ENCODE measurements around the gene CAPN14. TPM values are rescaled to one million over a fixed set of nuclear protein-coding genes. Genes with fewer than 3 reads are reported as not detected.

The CAPN14 gene
- total RNA-seq, 1 experiment from 2014 or later, result not detected

GRCh38 chr2:31246184-31246852 is 29.0 kb upstream of the CAPN14 start:
- in situ Hi-C loops (cut with HindIII; ENCODE audit: low sequenced_read_pairs), result no loop called here
- no peak for DNase-seq (ENCODE audit: low spot score)

GRCh38 chr2:31244101-31244500 is 26.8 kb upstream of the CAPN14 start:
- no peak for DNase-seq (ENCODE audit: low spot score)
- in situ Hi-C loops (cut with HindIII; ENCODE audit: low sequenced_read_pairs), result no loop called here

GRCh38 chr2:31243053-31243452 is 25.7 kb upstream of the CAPN14 start:
- in situ Hi-C loops (cut with HindIII; ENCODE audit: low sequenced_read_pairs), result no loop called here
- no peak for DNase-seq (ENCODE audit: low spot score)

GRCh38 chr2:31241625-31242270 is 24.4 kb upstream of the CAPN14 start:
- DNase-seq (ENCODE audit: low spot score), result peak; percentile 25
- in situ Hi-C loops (cut with HindIII; ENCODE audit: low sequenced_read_pairs), result no loop called here

GRCh38 chr2:31240381-31241365 is 23.4 kb upstream of the CAPN14 start:
- DNase-seq (ENCODE audit: low spot score), result no peak
- in situ Hi-C loops (cut with HindIII; ENCODE audit: low sequenced_read_pairs), result no loop called here

GRCh38 chr2:31239593-31240177 is 22.4 kb upstream of the CAPN14 start:
- peak; percentile 51 for DNase-seq (ENCODE audit: low spot score)
- in situ Hi-C loops (cut with HindIII; ENCODE audit: low sequenced_read_pairs), result no loop called here

- DNase-seq (ENCODE audit: low spot score), result no peak
- in situ Hi-C loops (cut with HindIII; ENCODE audit: low sequenced_read_pairs), result no loop called here
These were observed 21.7 kb upstream of the CAPN14 start for GRCh38 chr2:31238906-31239592.

GRCh38 chr2:31238126-31238905 is 21.0 kb upstream of the CAPN14 start:
- DNase-seq (ENCODE audit: low spot score), result peak; percentile 68
- in situ Hi-C loops (cut with HindIII; ENCODE audit: low sequenced_read_pairs), result no loop called here

GRCh38 chr2:31237348-31238017 is 20.2 kb upstream of the CAPN14 start:
- DNase-seq (ENCODE audit: low spot score), result no peak
- in situ Hi-C loops (cut with HindIII; ENCODE audit: low sequenced_read_pairs), result no loop called here

GRCh38 chr2:31236433-31237205 is 19.3 kb upstream of the CAPN14 start:
- peak; percentile 37 for DNase-seq (ENCODE audit: low spot score)

GRCh38 chr2:31235504-31235902 is 18.2 kb upstream of the CAPN14 start:
- DNase-seq (ENCODE audit: low spot score), result peak; percentile 69
- in situ Hi-C loops (cut with HindIII; ENCODE audit: low sequenced_read_pairs), result no loop called here

More at GRCh38 chr2:31236433-31237205, 19.3 kb upstream of the CAPN14 start:
- in situ Hi-C loops (cut with HindIII; ENCODE audit: low sequenced_read_pairs), result no loop called here

- in situ Hi-C loops (cut with HindIII; ENCODE audit: low sequenced_read_pairs), result no loop called here
- peak; percentile 27 for DNase-seq (ENCODE audit: low spot score)
These were observed 17.6 kb upstream of the CAPN14 start for GRCh38 chr2:31234683-31235503.

GRCh38 chr2:31233741-31234682 is 16.7 kb upstream of the CAPN14 start, which contains the start of gene EHD3:
EHD3 (plus strand) TSS chr2:31234152; CDS start chr2:31234622, 470 bp downstream.
- in situ Hi-C loops (cut with HindIII; ENCODE audit: low sequenced_read_pairs), result no loop called here
- peak; percentile 96 for DNase-seq (ENCODE audit: low spot score)

- in situ Hi-C loops (cut with HindIII; ENCODE audit: low sequenced_read_pairs), result no loop called here
- peak; percentile 29 for DNase-seq (ENCODE audit: low spot score)
These were observed 15.9 kb upstream of the CAPN14 start for GRCh38 chr2:31233231-31233630.

- in situ Hi-C loops (cut with HindIII; ENCODE audit: low sequenced_read_pairs), result no loop called here
- no peak for DNase-seq (ENCODE audit: low spot score)
These were observed 15.3 kb upstream of the CAPN14 start for GRCh38 chr2:31232586-31232985.
